Measurements from ENCODE around the gene ZBTB45. TPM values are rescaled to one million over a fixed set of nuclear protein-coding genes. Genes with fewer than 3 reads are reported as not detected.

Gene ZBTB45
- total and polyA plus RNA-seq, 9 of the 15 experiments (the other 6 are each of a cell fraction or from before 2014, with no cell fraction given) = 0.08 to 16.1 (median 1.8) TPM

GRCh38 chr19:58558623-58559274 is 39.1 kb upstream of the ZBTB45 start (continued):
- TF ChIP-seq BCLAF1 (IDR thresholded peaks at IDR 0.05; ENCODE audit: borderline replicate concordance in 1 of 2, control insufficient read depth in 1 of 2, low read depth in 2 of 2, low read length in 1 of 2) (no peak), GABPB2 (CRISPR knock-in tag; conservative IDR thresholded peaks at IDR 0.05) (no peak), KDM5B (IDR thresholded peaks at IDR 0.05; ENCODE audit: insufficient replicate concordance, low read depth, low read length) (peak; percentile 26), ZNF398 (CRISPR knock-in tag; IDR thresholded peaks at IDR 0.05) (no peak), SAP30 (IDR thresholded peaks at IDR 0.05; ENCODE audit: borderline replicate concordance, insufficient read depth, low read depth, low read length, poor library complexity, severe bottlenecking) (peak; percentile 42), CC2D1A (IDR thresholded peaks at IDR 0.05) (no peak), SIRT6 (IDR thresholded peaks at IDR 0.05; ENCODE audit: low read depth, low read length) (no peak), CCNT2 (IDR thresholded peaks at IDR 0.05; ENCODE audit: borderline replicate concordance, extremely low read depth, insufficient read length, low read depth, low read length) (peak; percentile 4), TFAP4 (CRISPR knock-in tag; IDR thresholded peaks at IDR 0.05; ENCODE audit: borderline replicate concordance) (peak; percentile 96), TAF7 (tag; IDR thresholded peaks at IDR 0.05) (no peak), THAP7 (CRISPR knock-in tag; IDR thresholded peaks at IDR 0.05) (no peak), HNRNPL (IDR thresholded peaks at IDR 0.05; ENCODE audit: low read depth, low read length) (peak; percentile 69), ZNF518B (CRISPR knock-in tag; IDR thresholded peaks at IDR 0.05) (no peak), ETV6 (IDR thresholded peaks at IDR 0.05; ENCODE audit: borderline replicate concordance in 1 of 2, low read depth in 2 of 2, low read length in 1 of 2) (no peak), ETV6 (CRISPR knock-in tag; IDR thresholded peaks at IDR 0.05; ENCODE audit: borderline replicate concordance) (no peak)

Data from K562 (cell line).